Neutrophil (primary cell): ENCODE data around the gene THSD7B.
"Not testable (repeated sequence)": the region's sequence is repeated elsewhere in the genome, so short reads cannot be mapped to it uniquely, and the experiment has no call there.

Source experiments
- H3K27ac ChIP-seq: fragments of 200-600 bp; sonication (generic); 2 replicates; pipeline ENCODE4 v1.5.1; 2016; ENCODE audit warnings: mild to moderate bottlenecking, moderate library complexity
- H3K27me3 ChIP-seq: fragments of 200-600 bp; sonication (generic); 2 replicates; pipeline ENCODE4 v1.6.0; 2016; ENCODE audit warnings: mild to moderate bottlenecking
- H3K36me3 ChIP-seq: fragments of 200-600 bp; sonication (generic); 2 replicates; pipeline ENCODE4 v1.5.1; 2017
- H3K4me1 ChIP-seq, 2 experiments: fragments of 200-600 bp in 1 of 2; sonication (generic) in 1 of 2; 1 replicate in 1 of 2; 2 replicates in 1 of 2; pipeline versions ENCODE4 v1.5.1 to v1.6.1; 2013 to 2016; ENCODE audit warnings: low read depth in 1 of 2, low read length in 1 of 2, mild to moderate bottlenecking in 1 of 2, moderate library complexity in 1 of 2; ENCODE audit not compliant: control insufficient read depth in 1 of 2, insufficient read depth in 1 of 2
- H3K4me3 ChIP-seq, 2 experiments: fragments of 200-600 bp in 1 of 2; sonication (generic) in 1 of 2; 1 replicate in 1 of 2; 2 replicates in 1 of 2; pipeline ENCODE4 v1.5.1; 2013 to 2016; ENCODE audit warnings: low read depth in 1 of 2, low read length in 1 of 2, mild to moderate bottlenecking in 1 of 2, moderate library complexity in 1 of 2
- H3K9me3 ChIP-seq: fragments of 200-600 bp; sonication (generic); 2 replicates; pipeline ENCODE4 v1.5.1; 2016
- CTCF ChIP-seq: fragments of 200-600 bp; sonication (generic); IDR thresholded peaks from 2 replicates; pipeline ENCODE4 v1.5.1; 2016; ENCODE audit warnings: antibody characterized with exemption

The THSD7B gene

GRCh38 chr2:137300987-137301386 lies 535.6 kb downstream of the THSD7B start:
- Histone ChIP-seq H3K27me3 (no peaks in the 10 kb centered on the region), H3K27ac (no peak overlapping the region)

GRCh38 chr2:137302957-137303356 lies 537.6 kb downstream of the THSD7B start:
- Histone ChIP-seq H3K4me1 (no peaks in the 10 kb centered on the region), H3K36me3 (no peaks in the 10 kb centered on the region), H3K27me3 (no peaks in the 10 kb centered on the region), H3K4me3 (no peak overlapping the region), H3K9me3 (no peaks in the 10 kb centered on the region), H3K27ac (no peak overlapping the region)
- no peak for TF ChIP-seq CTCF

More at GRCh38 chr2:137300987-137301386, 535.6 kb downstream of the THSD7B start:
- H3K9me3 ChIP-seq = no peaks in the 10 kb centered on the region
- no peak for TF ChIP-seq CTCF
- H3K4me3 ChIP-seq = no peak overlapping the region
- no peaks in the 10 kb centered on the region for H3K4me1 ChIP-seq
- H3K36me3 ChIP-seq = no peaks in the 10 kb centered on the region

- Histone ChIP-seq H3K4me3 (no peak overlapping the region), H3K4me1 (no peaks in the 10 kb centered on the region), H3K9me3 (no peaks in the 10 kb centered on the region), H3K27me3 (no peaks in the 10 kb centered on the region), H3K27ac (no peak overlapping the region), H3K36me3 (no peaks in the 10 kb centered on the region)
- no peak for TF ChIP-seq CTCF
Measured at GRCh38 chr2:137316075-137316474, 550.7 kb downstream of the THSD7B start.

GRCh38 chr2:137321566-137321965 lies 556.2 kb downstream of the THSD7B start:
- Histone ChIP-seq H3K4me1 (no peaks in the 10 kb centered on the region), H3K9me3 (no peaks in the 10 kb centered on the region), H3K4me3 (no peak overlapping the region), H3K27ac (no peak overlapping the region), H3K27me3 (no peaks in the 10 kb centered on the region), H3K36me3 (no peaks in the 10 kb centered on the region)
- no peak for TF ChIP-seq CTCF

GRCh38 chr2:137331562-137331961 lies 566.2 kb downstream of the THSD7B start:
- not testable (repeated sequence) for H3K4me1 ChIP-seq, H3K36me3 ChIP-seq, H3K27ac ChIP-seq, H3K4me3 ChIP-seq, H3K9me3 ChIP-seq, H3K27me3 ChIP-seq

GRCh38 chr2:137333386-137334165 lies 568.2 kb downstream of the THSD7B start:
- no peaks in the 10 kb centered on the region for H3K27me3 ChIP-seq
- no peak overlapping the region for H3K4me3 ChIP-seq
- no peaks in the 10 kb centered on the region for H3K9me3 ChIP-seq
- no peaks in the 10 kb centered on the region for H3K4me1 ChIP-seq
- TF ChIP-seq CTCF = no peak
- H3K27ac ChIP-seq = no peak overlapping the region
- H3K36me3 ChIP-seq = no peaks in the 10 kb centered on the region
